Smooth muscle cell (in vitro differentiated cells): ENCODE data around the gene USP17L10. TPM values are rescaled to one million over a fixed set of nuclear protein-coding genes. Genes with fewer than 3 reads are reported as not detected.
"Not testable (repeated sequence)": the region's sequence is repeated elsewhere in the genome, so short reads cannot be mapped to it uniquely, and the experiment has no call there.

Source experiments
- DNase-seq: peaks from one replicate; lab custom pipeline; 2025; ENCODE audit not compliant: unreplicated experiment; lab: John Stamatoyannopoulos, UW
- H2AFZ ChIP-seq: fragments of 200-600 bp; sonication (generic); 2 replicates; pipeline ENCODE4 v1.6.0; 2016; ENCODE audit warnings: antibody characterized with exemption, low read depth, mild to moderate bottlenecking
- H3F3A ChIP-seq: fragments of 200-600 bp; sonication (generic); 2 replicates; pipeline ENCODE4 v1.6.0; 2017; ENCODE audit warnings: antibody characterized with exemption, low read depth
- H3K27ac ChIP-seq: fragments of 200-600 bp; sonication (generic); 2 replicates; pipeline ENCODE4 v1.5.1; 2016; ENCODE audit warnings: low read depth, mild to moderate bottlenecking
- H3K27me3 ChIP-seq: fragments of 200-600 bp; sonication (generic); 2 replicates; pipeline ENCODE4 v1.6.1; 2016; ENCODE audit warnings: low read depth, mild to moderate bottlenecking
- H3K36me3 ChIP-seq: fragments of 200-600 bp; sonication (generic); 2 replicates; pipeline ENCODE4 v1.5.1; 2016; ENCODE audit warnings: low read depth
- H3K4me1 ChIP-seq: fragments of 200-600 bp; sonication (generic); 2 replicates; pipeline ENCODE4 v1.5.1; 2016; ENCODE audit warnings: low read depth
- H3K4me2 ChIP-seq: fragments of 200-600 bp; sonication (generic); 2 replicates; pipeline ENCODE4 v1.6.0; 2016; ENCODE audit warnings: mild to moderate bottlenecking
- H3K4me3 ChIP-seq: fragments of 200-600 bp; sonication (generic); 2 replicates; pipeline ENCODE4 v1.5.1; 2016; ENCODE audit warnings: mild to moderate bottlenecking
- H3K79me2 ChIP-seq: fragments of 200-600 bp; sonication (generic); 2 replicates; pipeline ENCODE4 v1.6.0; 2016; ENCODE audit warnings: low read depth, mild to moderate bottlenecking
- H3K9ac ChIP-seq: fragments of 200-600 bp; sonication (generic); 2 replicates; pipeline ENCODE4 v1.6.0; 2016; ENCODE audit warnings: low read depth
- H3K9me3 ChIP-seq: fragments of 200-600 bp; sonication (generic); replicated peaks from 2 replicates; pipeline ENCODE4 v1.5.1; 2016; ENCODE audit warnings: low read depth
- H4K20me1 ChIP-seq: fragments of 200-600 bp; sonication (generic); 2 replicates; pipeline ENCODE4 v1.6.0; 2016; ENCODE audit warnings: low read depth
- WGBS: methylation state at CpG from one replicate; pipeline ENCODE4 v1.1.7; 2016; ENCODE audit warnings: low lambda C conversion rate; 5-methylcytosine and 5-hydroxymethylcytosine counted together
- polyA plus RNA-seq: library from polyadenylated mRNA; unstranded; fragments of >200 nt; fragmentation: Nextera tagmentation; extraction: Ambion mirVana; gene quantifications from 2 replicates; pipeline ENCODE4 v1.2.1, GENCODE V29; 2016
- total RNA-seq: library from RNA; depleted of rRNA; stranded (reverse); fragments of >200 nt; gene quantifications from 2 replicates; pipeline ENCODE4 v1.2.3, GENCODE V29; 2014

USP17L10 gene
- total and polyA plus RNA-seq, 2 experiments from 2014 or later = not detected

DNA sequence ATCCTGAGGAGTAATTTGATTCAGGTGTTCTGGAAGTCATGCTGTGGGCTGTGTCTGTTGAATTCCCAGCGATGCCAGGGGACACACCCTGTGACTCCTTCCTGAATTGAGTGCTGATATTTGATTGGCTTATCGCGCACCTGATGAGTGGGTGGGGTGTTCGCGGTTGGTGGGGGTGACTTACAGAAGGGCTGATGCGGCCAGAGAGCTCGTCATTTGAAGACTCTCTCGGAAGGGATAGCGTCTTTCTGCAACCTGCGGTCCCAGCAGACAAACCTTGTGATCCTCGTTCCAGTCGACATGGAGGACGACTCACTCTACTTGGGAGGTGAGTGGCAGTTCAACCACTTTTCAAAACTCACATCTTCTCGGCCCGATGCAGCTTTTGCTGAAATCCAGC, 23.6 kb downstream of the USP17L10 start, which contains the start of gene USP17L15:
USP17L15 (plus strand) TSS at position 301 of the 400 bp plus-strand sequence; CDS start at position 301, 0 bp downstream.
- not testable (repeated sequence) for H2AFZ ChIP-seq, H4K20me1 ChIP-seq, H3K4me3 ChIP-seq, DNase-seq, H3K9ac ChIP-seq, H3K9me3 ChIP-seq, H3K36me3 ChIP-seq, H3K4me1 ChIP-seq, H3K4me2 ChIP-seq, H3F3A ChIP-seq, H3K27ac ChIP-seq, H3K79me2 ChIP-seq, H3K27me3 ChIP-seq
- WGBS = no CpG with 5 or more reads among the region's 15 CpGs

DNA sequence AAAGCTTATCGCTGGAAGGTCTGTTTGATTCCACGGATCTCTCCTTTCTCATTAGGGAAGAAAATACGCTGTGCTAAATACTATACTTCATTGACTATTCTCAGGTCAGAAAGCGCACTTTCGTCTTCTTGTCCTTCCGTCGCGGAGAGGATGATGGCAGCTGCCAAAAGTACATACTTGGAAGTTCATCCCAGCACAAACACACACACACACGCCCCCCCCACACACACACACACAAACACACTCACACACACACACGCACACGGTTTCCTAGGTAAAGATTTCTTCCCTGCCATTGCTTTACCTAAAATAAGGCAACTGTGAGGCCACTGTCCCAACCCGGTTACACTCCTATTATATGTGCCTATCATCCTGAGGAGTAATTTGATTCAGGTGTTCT, 28.0 kb downstream of the USP17L10 start:
- not testable (repeated sequence) for H3K27ac ChIP-seq, H3K9ac ChIP-seq, H3K4me3 ChIP-seq, DNase-seq, H3K4me2 ChIP-seq, H4K20me1 ChIP-seq, H3K27me3 ChIP-seq, H3K4me1 ChIP-seq, H3F3A ChIP-seq, H3K9me3 ChIP-seq, H3K79me2 ChIP-seq, H2AFZ ChIP-seq, H3K36me3 ChIP-seq
- WGBS = 82% methylated on average over 3 of the region's 12 CpGs

DNA sequence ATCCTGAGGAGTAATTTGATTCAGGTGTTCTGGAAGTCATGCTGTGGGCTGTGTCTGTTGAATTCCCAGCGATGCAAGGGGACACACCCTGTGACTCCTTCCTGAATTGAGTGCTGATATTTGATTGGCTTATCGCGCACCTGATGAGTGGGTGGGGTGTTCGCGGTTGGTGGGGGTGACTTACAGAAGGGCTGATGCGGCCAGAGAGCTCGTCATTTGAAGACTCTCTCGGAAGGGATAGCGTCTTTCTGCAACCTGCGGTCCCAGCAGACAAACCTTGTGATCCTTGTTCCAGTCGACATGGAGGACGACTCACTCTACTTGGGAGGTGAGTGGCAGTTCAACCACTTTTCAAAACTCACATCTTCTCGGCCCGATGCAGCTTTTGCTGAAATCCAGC, 33.1 kb downstream of the USP17L10 start, which contains the start of gene USP17L17:
USP17L17 (plus strand) TSS at position 301 of the 400 bp plus-strand sequence; CDS start at position 301, 0 bp downstream.
- not testable (repeated sequence) for H3K36me3 ChIP-seq, H3F3A ChIP-seq, H4K20me1 ChIP-seq, H3K4me3 ChIP-seq, H2AFZ ChIP-seq, H3K79me2 ChIP-seq, DNase-seq, H3K27me3 ChIP-seq, H3K4me2 ChIP-seq, H3K9ac ChIP-seq, H3K4me1 ChIP-seq, H3K27ac ChIP-seq, H3K9me3 ChIP-seq
- WGBS = 86% methylated on average over 13 of the region's 14 CpGs

DNA sequence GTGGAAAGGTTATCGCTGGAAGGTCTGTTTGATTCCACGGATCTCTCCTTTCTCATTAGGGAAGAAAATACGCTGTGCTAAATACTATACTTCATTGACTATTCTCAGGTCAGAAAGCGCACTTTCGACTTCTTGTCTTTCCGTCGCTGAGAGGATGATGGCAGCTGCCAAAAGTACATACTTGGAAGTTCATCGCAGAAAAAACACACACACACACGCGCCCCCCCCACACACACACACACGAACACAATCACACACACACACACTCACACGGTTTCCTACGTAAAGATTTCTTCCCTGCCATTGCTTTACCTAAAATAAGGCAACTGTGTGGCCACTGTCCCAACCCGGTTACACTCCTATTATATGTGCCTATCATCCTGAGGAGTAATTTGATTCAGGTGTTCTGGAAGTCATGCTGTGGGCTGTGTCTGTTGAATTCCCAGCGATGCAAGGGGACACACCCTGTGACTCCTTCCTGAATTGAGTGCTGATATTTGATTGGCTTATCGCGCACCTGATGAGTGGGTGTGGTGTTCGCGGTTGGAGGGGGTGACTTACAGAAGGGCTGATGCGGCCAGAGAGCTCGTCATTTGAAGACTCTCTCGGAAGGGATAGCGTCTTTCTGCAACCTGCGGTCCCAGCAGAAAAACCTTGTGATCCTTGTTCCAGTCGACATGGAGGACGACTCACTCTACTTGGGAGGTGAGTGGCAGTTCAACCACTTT, 37.7 kb downstream of the USP17L10 start, which contains the start of gene USP17L18:
USP17L18 (plus strand) TSS at position 678 of the 728 bp plus-strand sequence; CDS start at position 678, 0 bp downstream.
- H3K27me3 ChIP-seq = not testable (repeated sequence)
- WGBS = 83% methylated on average over 19 of the region's 26 CpGs

DNA sequence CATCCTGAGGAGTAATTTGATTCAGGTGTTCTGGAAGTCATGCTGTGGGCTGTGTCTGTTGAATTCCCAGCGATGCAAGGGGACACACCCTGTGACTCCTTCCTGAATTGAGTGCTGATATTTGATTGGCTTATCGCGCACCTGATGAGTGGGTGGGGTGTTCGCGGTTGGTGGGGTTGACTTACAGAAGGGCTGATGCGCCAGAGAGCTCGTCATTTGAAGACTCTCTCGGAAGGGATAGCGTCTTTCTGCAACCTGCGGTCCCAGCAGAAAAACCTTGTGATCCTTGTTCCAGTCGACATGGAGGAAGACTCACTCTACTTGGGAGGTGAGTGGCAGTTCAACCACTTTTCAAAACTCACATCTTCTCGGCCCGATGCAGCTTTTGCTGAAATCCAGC, 42.6 kb downstream of the USP17L10 start, which contains the start of gene USP17L19:
USP17L19 (plus strand) TSS at position 301 of the 400 bp plus-strand sequence; CDS start at position 301, 0 bp downstream.
- not testable (repeated sequence) for H3K27ac ChIP-seq, H3F3A ChIP-seq, H3K27me3 ChIP-seq, H2AFZ ChIP-seq, H3K9me3 ChIP-seq, H3K79me2 ChIP-seq, H3K4me1 ChIP-seq, H3K4me3 ChIP-seq, H3K9ac ChIP-seq, H3K36me3 ChIP-seq, DNase-seq, H3K4me2 ChIP-seq, H4K20me1 ChIP-seq
- no CpG with 5 or more reads among the region's 13 CpGs for WGBS

More for the DNA sequence above, 37.7 kb downstream of the USP17L10 start, which contains the start of gene USP17L18:
- H3F3A ChIP-seq, H3K9ac ChIP-seq, H4K20me1 ChIP-seq, H3K4me3 ChIP-seq, H3K27ac ChIP-seq, H3K4me2 ChIP-seq, H3K4me1 ChIP-seq, H3K79me2 ChIP-seq, DNase-seq, H3K36me3 ChIP-seq, H2AFZ ChIP-seq, H3K9me3 ChIP-seq: not testable (repeated sequence)

DNA sequence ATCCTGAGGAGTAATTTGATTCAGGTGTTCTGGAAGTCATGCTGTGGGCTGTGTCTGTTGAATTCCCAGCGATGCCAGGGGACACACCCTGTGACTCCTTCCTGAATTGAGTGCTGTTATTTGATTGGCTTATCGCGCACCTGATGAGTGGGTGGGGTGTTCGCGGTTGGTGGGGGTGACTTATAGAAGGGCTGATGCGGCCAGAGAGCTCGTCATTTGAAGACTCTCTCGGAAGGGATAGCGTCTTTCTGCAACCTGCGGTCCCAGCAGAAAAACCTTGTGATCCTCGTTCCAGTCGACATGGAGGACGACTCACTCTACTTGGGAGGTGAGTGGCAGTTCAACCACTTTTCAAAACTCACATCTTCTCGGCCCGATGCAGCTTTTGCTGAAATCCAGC, 47.4 kb downstream of the USP17L10 start, which contains the start of gene USP17L20:
USP17L20 (plus strand) TSS at position 301 of the 400 bp plus-strand sequence; CDS start at position 301, 0 bp downstream.
- not testable (repeated sequence) for H2AFZ ChIP-seq, H3K27me3 ChIP-seq, H3K4me1 ChIP-seq, H3K79me2 ChIP-seq, H3K9ac ChIP-seq, H3K9me3 ChIP-seq, H3K27ac ChIP-seq, H4K20me1 ChIP-seq, H3K4me3 ChIP-seq, H3K4me2 ChIP-seq, DNase-seq, H3F3A ChIP-seq, H3K36me3 ChIP-seq
- no CpG with 5 or more reads among the region's 15 CpGs for WGBS

Other genes starting within 250 kb of the USP17L10 start
- not detected in 2 replicates for gene FAM90A26, start 40.2 kb upstream of the USP17L10 start, total RNA-seq
- gene FAM90A26, start 40.2 kb upstream of the USP17L10 start, polyA plus RNA-seq = not detected in 2 replicates
- not detected in 2 replicates for gene USP17L11, start 4.7 kb downstream of the USP17L10 start, total RNA-seq
- gene USP17L11, start 4.7 kb downstream of the USP17L10 start, polyA plus RNA-seq = not detected in 2 replicates
- not detected in 2 replicates for gene USP17L12, start 9.5 kb downstream of the USP17L10 start, total RNA-seq
- gene USP17L12, start 9.5 kb downstream of the USP17L10 start, polyA plus RNA-seq = not detected in 2 replicates
- gene USP17L13, start 14.2 kb downstream of the USP17L10 start, total RNA-seq = not detected in 2 replicates
- gene USP17L13, start 14.2 kb downstream of the USP17L10 start, polyA plus RNA-seq = not detected in 2 replicates
- gene USP17L15, start 23.7 kb downstream of the USP17L10 start, total RNA-seq = not detected in 2 replicates
- not detected in 2 replicates for gene USP17L15, start 23.7 kb downstream of the USP17L10 start, polyA plus RNA-seq
- gene USP17L17, start 33.2 kb downstream of the USP17L10 start, total RNA-seq = not detected in 2 replicates
- gene USP17L17, start 33.2 kb downstream of the USP17L10 start, polyA plus RNA-seq = not detected in 2 replicates
- gene USP17L18, start 38.0 kb downstream of the USP17L10 start, total RNA-seq = not detected in 2 replicates
- gene USP17L18, start 38.0 kb downstream of the USP17L10 start, polyA plus RNA-seq = not detected in 2 replicates
- not detected in 2 replicates for gene USP17L19, start 42.7 kb downstream of the USP17L10 start, total RNA-seq
- not detected in 2 replicates for gene USP17L19, start 42.7 kb downstream of the USP17L10 start, polyA plus RNA-seq
- not detected in 2 replicates for gene USP17L20, start 47.5 kb downstream of the USP17L10 start, total RNA-seq
- gene USP17L20, start 47.5 kb downstream of the USP17L10 start, polyA plus RNA-seq = not detected in 2 replicates
- gene USP17L21, start 52.2 kb downstream of the USP17L10 start, total RNA-seq = not detected in 2 replicates
- gene USP17L21, start 52.2 kb downstream of the USP17L10 start, polyA plus RNA-seq = not detected in 2 replicates
- not detected in 2 replicates for gene USP17L22, start 57.0 kb downstream of the USP17L10 start, total RNA-seq
- not detected in 2 replicates for gene USP17L22, start 57.0 kb downstream of the USP17L10 start, polyA plus RNA-seq
- not detected in 2 replicates for gene USP17L24, start 114.5 kb downstream of the USP17L10 start, total RNA-seq
- gene USP17L24, start 114.5 kb downstream of the USP17L10 start, polyA plus RNA-seq = not detected in 2 replicates
- not detected in 2 replicates for gene USP17L25, start 119.3 kb downstream of the USP17L10 start, total RNA-seq
- gene USP17L25, start 119.3 kb downstream of the USP17L10 start, polyA plus RNA-seq = not detected in 2 replicates
- gene USP17L26, start 124.0 kb downstream of the USP17L10 start, total RNA-seq = not detected in 2 replicates
- not detected in 2 replicates for gene USP17L26, start 124.0 kb downstream of the USP17L10 start, polyA plus RNA-seq
- not detected in 2 replicates for gene USP17L5, start 128.7 kb downstream of the USP17L10 start, total RNA-seq
- not detected in 2 replicates for gene USP17L5, start 128.7 kb downstream of the USP17L10 start, polyA plus RNA-seq
- gene USP17L27, start 133.5 kb downstream of the USP17L10 start, total RNA-seq = not detected in 2 replicates
- gene USP17L27, start 133.5 kb downstream of the USP17L10 start, polyA plus RNA-seq = not detected in 2 replicates
- gene USP17L28, start 138.2 kb downstream of the USP17L10 start, total RNA-seq = not detected in 2 replicates
- not detected in 2 replicates for gene USP17L28, start 138.2 kb downstream of the USP17L10 start, polyA plus RNA-seq
- not detected in 2 replicates for gene USP17L29, start 143.0 kb downstream of the USP17L10 start, total RNA-seq
- not detected in 2 replicates for gene USP17L29, start 143.0 kb downstream of the USP17L10 start, polyA plus RNA-seq
- not detected in 2 replicates for gene USP17L30, start 152.5 kb downstream of the USP17L10 start, total RNA-seq
- not detected in 2 replicates for gene USP17L30, start 152.5 kb downstream of the USP17L10 start, polyA plus RNA-seq
- gene DEFB131A, start 233.8 kb downstream of the USP17L10 start, total RNA-seq = not detected in 2 replicates
- not detected in 2 replicates for gene DEFB131A, start 233.8 kb downstream of the USP17L10 start, polyA plus RNA-seq